WERI-Rb-1 (cell line): Measurements from ENCODE around the gene AOPEP.

Experiments used
- DNase-seq: peaks from one replicate; pipeline ENCODE4 v3.0.0-alpha.2; 2020
- H3K27ac ChIP-seq: fragments of 250-450 bp; sonication (Bioruptor Pico); 2 replicates; pipeline ENCODE4 v1.5.1; 2020; ENCODE audit warnings: mild to moderate bottlenecking, moderate library complexity
- H3K27me3 ChIP-seq: fragments of 250-450 bp; sonication (Bioruptor Pico); 2 replicates; pipeline ENCODE4 v1.5.1; 2021; ENCODE audit warnings: mild to moderate bottlenecking, low read depth, moderate library complexity; ENCODE audit not compliant: insufficient read depth, severe bottlenecking
- H3K36me3 ChIP-seq: fragments of 250-450 bp; sonication (Bioruptor Pico); 2 replicates; pipeline ENCODE4 v1.5.1; 2020; ENCODE audit warnings: mild to moderate bottlenecking, moderate library complexity
- H3K4me3 ChIP-seq: 2 replicates; pipeline ENCODE4 v1.5.1; 2011; ENCODE audit warnings: low read depth, mild to moderate bottlenecking, control low read depth, low read length
- H3K9me3 ChIP-seq: fragments of 250-450 bp; sonication (Bioruptor Pico); 2 replicates; pipeline ENCODE4 v1.5.1; 2021; ENCODE audit warnings: mild to moderate bottlenecking, moderate library complexity; ENCODE audit not compliant: severe bottlenecking
- TF ChIP-seq, protein P1 (sequence below): IDR thresholded peaks from 2 replicates; pipeline ENCODE4 v1.5.1; 2011; ENCODE audit warnings: low read depth, mild to moderate bottlenecking, control low read depth, inconsistent platforms, low read length

Gene AOPEP

GRCh38 chr9:95071925-95072324, 345.4 kb downstream of the AOPEP start:
- DNase-seq, result no peak
- peaks cover 41% of the 10 kb centered on the region for H3K36me3 ChIP-seq
- no peaks in the 10 kb centered on the region for H3K27me3 ChIP-seq
- no peaks in the 10 kb centered on the region for H3K9me3 ChIP-seq
- H3K27ac ChIP-seq, result no peak overlapping the region
- TF ChIP-seq, protein P1, sequence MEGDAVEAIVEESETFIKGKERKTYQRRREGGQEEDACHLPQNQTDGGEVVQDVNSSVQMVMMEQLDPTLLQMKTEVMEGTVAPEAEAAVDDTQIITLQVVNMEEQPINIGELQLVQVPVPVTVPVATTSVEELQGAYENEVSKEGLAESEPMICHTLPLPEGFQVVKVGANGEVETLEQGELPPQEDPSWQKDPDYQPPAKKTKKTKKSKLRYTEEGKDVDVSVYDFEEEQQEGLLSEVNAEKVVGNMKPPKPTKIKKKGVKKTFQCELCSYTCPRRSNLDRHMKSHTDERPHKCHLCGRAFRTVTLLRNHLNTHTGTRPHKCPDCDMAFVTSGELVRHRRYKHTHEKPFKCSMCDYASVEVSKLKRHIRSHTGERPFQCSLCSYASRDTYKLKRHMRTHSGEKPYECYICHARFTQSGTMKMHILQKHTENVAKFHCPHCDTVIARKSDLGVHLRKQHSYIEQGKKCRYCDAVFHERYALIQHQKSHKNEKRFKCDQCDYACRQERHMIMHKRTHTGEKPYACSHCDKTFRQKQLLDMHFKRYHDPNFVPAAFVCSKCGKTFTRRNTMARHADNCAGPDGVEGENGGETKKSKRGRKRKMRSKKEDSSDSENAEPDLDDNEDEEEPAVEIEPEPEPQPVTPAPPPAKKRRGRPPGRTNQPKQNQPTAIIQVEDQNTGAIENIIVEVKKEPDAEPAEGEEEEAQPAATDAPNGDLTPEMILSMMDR, result no peak
- H3K4me3 ChIP-seq, result no peak overlapping the region

DNA sequence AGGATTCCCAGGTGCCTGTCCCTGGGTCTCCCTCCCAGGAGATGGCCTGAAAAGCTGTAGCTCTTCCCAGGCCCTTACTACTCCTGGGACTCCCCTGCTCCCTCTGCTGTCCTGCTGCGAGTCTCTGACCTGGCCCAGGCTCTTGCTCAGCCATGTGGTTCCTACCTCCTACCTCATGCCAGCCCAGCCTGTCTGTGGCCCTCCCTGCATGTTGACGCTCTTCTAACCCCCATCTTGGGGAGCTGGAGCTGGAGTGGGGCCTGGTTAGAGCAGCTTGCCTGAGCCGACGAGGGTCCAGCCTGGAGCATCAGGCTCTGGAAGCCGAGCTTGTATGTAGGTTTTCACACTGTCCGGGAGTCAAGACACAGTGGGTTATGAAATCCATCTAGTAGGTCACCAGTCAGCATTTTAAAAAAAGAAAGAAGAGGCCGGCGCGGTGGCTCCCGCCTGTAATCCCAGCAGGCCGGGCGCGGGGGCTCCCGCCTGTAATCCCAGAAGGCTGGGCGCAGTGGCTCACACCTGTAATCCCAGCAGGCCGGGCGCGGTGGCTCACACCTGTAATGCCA, 346.6 kb downstream of the AOPEP start:
- H3K27ac ChIP-seq, result no peak overlapping the region
- H3K36me3 ChIP-seq, result peaks cover 36% of the 10 kb centered on the region
- TF ChIP-seq, protein P1, result peak; percentile 66
- H3K9me3 ChIP-seq, result no peaks in the 10 kb centered on the region
- H3K4me3 ChIP-seq, result no peak overlapping the region
- H3K27me3 ChIP-seq, result no peaks in the 10 kb centered on the region
- peak; percentile 40 for DNase-seq

- H3K27me3 ChIP-seq, result no peaks in the 10 kb centered on the region
- H3K36me3 ChIP-seq, result peaks cover 37% of the 10 kb centered on the region
- H3K27ac ChIP-seq, result no peak overlapping the region
- H3K4me3 ChIP-seq, result no peak overlapping the region
- TF ChIP-seq, protein P1, result no peak
- no peaks in the 10 kb centered on the region for H3K9me3 ChIP-seq
- DNase-seq, result no peak
Observed at GRCh38 chr9:95073918-95074317, 347.4 kb downstream of the AOPEP start.

DNA sequence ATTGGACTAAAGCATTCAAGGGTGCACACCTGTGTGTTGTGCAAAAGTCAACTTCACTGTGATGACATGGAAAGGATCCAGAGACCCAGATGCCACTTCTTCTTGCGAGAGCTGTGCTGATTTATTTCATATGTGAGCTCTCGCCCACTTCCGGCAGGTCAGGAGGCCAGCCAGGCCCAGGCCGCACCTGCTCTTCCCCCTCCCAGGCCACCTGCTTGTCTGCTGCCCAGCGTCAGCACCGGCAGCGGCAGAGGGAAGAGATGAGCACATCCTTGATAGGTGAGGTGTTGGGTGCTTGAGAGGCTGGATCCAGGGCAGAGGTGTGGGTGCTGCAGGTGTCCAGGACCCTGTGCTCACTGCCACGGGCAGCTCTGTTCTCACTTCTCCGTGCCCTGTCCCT, 348.1 kb downstream of the AOPEP start:
- Histone ChIP-seq H3K9me3 (no peaks in the 10 kb centered on the region), H3K36me3 (peaks cover 35% of the 10 kb centered on the region), H3K27ac (no peak overlapping the region), H3K4me3 (no peak overlapping the region), H3K27me3 (no peaks in the 10 kb centered on the region)
- TF ChIP-seq, protein P1, result no peak
- DNase-seq, result no peak

DNA sequence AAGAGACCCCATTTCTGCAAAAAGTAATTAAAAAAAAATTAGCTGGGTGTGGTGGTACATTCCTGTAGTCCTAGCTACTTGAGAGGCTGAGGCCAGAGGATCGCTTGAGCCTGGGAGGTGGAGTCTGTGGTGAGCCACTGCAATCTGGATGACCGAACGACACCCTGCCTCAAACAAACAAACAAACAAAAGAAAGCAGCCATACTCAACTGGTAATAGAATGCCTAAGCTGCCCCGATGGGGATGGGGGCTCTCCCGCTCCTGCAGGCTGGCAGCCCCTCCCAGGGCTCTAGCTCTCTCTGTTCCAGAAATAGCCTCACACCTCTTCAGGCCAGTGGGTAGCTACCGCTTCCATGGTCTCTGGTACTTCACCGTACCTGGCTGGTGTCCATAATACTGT, 349.2 kb downstream of the AOPEP start:
- no peaks in the 10 kb centered on the region for H3K27me3 ChIP-seq
- DNase-seq, result no peak
- H3K4me3 ChIP-seq, result no peak overlapping the region
- no peak overlapping the region for H3K27ac ChIP-seq
- H3K36me3 ChIP-seq, result peaks cover 38% of the 10 kb centered on the region
- TF ChIP-seq, protein P1, result no peak
- no peaks in the 10 kb centered on the region for H3K9me3 ChIP-seq

DNA sequence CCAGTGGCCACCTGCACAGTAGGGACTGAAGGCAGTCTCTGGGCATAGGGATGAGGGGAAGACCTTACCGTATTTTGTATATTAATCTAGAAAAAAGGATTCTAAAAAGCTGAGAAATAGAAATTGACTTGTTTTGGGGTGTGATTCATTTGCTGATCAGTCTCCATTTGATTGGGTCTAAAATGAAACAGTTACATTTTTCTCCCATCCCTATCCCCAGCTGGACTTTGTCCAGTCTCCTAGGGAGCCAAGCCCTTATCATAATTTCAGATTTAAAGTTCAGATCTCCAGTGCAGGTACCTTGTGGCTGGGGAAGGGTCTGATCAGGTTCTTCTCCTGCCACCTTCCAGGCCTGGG, 350.2 kb downstream of the AOPEP start:
- TF ChIP-seq, protein P1, result no peak
- H3K36me3 ChIP-seq, result peaks cover 47% of the 10 kb centered on the region
- no peak for DNase-seq

More for the DNA sequence above, 350.2 kb downstream of the AOPEP start:
- H3K27ac ChIP-seq, result no peak overlapping the region
- no peak overlapping the region for H3K4me3 ChIP-seq
- no peaks in the 10 kb centered on the region for H3K9me3 ChIP-seq
- H3K27me3 ChIP-seq, result no peaks in the 10 kb centered on the region
